HG03280 (cell line): ENCODE measurements around the gene CHST11.

Source experiments
- ATAC-seq: cut with Tn5 transposase; IDR thresholded peaks from one replicate; pipeline ENCODE4 v1.9.1; 2021; ENCODE audit warnings: mild to moderate bottlenecking, moderate library complexity; ENCODE audit not compliant: unreplicated experiment

CHST11 gene

DNA sequence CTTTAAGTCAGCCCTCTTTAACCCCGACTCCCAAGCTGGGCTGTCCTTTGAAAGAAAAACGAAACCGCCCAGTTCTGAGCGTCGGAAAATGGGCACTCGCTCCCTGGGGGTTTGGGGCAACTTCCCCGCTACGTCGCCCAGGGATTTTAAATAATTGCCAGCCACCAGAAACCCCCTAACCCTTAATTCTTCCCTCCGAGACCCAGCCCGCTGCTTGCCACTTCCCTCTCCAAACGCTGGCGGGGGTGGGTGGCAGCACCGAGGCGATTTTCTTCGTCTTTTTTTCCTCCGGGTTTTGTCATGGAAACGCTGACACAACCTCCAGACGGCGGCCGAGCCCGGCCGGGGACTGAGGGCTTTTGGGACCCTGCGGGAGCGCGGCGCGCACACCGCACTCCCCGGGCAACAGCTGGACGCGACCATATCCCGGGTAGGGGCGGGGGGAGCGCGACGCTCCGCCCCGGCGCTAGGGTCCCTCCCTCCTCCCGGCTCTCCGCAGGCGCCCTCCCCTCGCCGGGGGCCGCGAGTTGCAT is at the start of gene CHST11:
Gene CHST11, plus strand, starts transcription at position 532 of the 533 bp plus-strand sequence.
- ATAC-seq = peak; percentile 69

DNA sequence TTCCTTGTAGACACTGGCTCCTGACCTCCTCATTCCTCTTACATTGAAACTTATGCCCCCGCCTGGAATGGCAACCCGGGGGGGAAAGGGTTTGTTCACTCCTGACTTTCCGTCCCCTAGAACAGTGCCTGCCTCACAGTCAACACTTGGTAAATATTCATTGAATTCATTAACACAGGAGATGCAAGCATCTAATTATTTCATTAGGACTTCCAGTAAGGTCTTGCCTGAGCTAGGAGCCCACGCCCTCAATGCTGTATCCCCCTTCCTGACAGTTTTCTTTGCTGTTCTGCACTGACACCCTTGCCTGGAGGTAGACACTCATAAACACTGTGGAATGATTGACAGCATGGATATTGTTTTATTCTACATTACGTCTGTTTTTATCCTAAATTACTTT is 49.3 kb upstream of the CHST11 start:
- no peak for ATAC-seq

DNA sequence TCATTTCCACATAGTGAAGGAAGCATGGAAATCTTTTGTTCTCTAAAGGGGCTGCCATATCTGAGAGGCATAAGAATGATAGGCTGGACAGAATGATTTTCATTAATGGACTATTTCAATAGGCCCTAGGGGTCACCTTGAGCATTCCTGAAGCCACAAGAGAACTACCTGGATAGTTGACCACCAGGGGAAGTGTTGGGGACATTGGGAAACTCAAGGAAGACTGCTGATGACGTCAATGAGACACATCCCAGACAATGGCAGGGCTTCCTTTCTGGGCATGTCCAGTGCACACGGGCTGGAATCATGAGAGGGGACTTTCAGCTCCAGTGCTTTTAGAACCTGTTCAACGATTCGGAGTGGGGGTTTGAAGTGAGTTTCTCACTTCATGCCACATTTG is 48.8 kb upstream of the CHST11 start:
- no peak for ATAC-seq

DNA sequence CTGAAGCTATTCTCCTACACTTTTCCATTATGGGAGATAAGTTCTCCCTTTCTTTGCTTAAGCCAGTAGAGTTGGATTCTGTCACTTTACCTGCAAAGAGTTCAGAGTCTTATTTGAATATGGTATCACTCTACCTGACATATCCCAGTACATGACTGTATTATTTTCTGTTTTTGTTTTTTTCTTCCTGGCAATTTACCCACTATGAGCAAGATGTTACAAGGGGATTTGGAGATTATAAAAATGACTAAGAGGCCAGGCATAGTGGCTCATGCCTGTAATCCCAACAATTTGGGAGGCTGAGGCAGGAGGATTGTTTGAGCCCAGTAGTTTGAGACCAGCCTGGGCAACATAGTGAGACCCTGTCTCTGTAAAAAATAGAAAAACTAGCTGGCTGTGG is 46.4 kb upstream of the CHST11 start:
- no peak for ATAC-seq

DNA sequence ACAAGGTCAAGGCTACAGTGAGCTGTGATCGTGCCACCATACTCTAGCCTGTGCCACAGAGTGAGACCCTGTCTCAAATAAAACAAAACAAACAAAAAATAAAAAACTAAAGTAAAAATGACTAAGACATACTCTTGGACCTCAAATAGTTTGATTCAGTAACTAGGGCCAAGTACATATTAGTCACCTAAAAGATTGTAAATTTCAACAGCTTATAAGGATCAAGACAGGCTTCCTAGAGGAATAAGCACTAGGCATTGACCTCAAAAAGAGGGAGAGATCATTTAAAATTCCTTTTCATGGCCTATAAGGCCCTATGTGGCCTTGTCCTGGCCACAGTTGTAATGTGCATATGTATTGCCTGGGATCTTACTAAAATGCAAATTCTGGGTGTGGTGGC is 46.0 kb upstream of the CHST11 start:
- ATAC-seq = no peak

DNA sequence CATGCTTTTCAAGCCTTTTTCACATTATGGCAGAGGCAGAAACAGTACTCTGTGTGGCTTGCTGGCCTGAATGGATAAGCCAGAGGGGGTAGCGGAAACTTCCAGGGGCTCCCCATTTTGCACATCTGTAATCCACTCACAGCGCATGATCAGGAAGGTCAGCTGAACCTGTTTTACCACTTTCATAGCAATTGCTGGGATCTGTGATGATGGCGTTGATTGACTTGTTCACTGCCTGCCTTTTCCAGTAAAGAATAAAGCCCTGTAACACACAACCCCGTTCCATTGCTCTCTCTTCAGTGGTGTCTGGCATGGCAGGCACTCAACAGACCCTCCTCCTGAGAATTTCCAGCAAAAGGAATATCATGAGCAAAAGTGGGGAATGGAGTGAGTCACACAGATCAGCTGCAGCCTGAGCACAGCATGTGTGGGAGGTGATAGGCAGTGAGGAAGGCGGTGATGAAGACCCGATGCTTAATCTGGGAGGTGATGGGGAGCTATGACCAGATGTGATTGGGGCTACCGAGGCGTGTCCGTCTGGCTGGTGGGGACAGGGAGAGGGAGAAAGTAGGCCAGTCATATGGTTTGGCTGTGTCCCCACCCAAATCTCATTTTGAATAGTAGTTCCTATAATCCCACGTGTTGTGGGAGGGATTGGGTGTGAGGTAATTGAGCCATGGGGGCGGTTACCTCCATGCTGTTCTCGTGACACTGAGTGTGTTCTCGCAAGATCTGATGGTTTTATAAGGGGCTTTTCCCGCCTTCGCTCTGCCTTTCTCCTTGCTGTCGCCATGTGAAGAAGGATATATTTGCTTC is 44.7 kb upstream of the CHST11 start:
- ATAC-seq = no peak

DNA sequence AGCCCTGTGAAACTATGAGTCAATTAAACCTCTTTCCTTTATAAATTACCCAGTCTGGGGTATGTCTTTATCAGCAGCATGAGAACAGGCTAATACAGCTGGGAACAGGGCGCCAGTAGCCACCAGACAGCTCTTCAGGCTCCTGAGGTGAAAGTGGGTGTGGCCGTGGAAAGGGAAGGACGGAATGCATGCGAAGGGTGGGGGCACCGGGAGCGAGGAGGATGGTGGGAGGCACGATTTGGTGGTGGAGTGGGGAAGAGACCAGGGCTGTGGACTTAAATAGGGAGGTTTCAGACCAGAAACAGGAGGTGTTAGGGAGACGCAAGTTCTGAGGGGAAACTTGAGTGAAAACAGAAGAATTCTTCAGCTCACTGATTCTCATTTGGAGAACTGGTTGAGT is 44.1 kb upstream of the CHST11 start:
- ATAC-seq = no peak

DNA sequence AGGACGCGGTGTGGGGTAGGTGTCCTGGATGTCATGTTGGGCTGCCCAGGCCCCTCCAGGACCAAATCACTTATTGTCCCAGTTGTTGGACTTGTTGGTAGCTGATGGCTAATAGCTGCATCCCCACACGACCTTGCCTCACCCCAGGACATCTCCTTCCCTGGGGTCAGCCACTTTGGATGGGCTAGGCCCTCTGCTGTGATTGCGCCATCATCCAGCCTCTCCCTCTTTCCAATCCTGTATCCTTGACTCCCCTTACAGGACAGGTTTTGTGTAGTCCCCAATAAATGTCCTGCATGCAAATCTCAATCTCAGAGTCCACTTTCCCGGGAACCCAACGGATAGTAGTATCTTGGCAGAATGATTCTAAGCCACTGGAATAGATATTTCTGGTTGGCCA is 43.4 kb upstream of the CHST11 start:
- ATAC-seq = no peak

DNA sequence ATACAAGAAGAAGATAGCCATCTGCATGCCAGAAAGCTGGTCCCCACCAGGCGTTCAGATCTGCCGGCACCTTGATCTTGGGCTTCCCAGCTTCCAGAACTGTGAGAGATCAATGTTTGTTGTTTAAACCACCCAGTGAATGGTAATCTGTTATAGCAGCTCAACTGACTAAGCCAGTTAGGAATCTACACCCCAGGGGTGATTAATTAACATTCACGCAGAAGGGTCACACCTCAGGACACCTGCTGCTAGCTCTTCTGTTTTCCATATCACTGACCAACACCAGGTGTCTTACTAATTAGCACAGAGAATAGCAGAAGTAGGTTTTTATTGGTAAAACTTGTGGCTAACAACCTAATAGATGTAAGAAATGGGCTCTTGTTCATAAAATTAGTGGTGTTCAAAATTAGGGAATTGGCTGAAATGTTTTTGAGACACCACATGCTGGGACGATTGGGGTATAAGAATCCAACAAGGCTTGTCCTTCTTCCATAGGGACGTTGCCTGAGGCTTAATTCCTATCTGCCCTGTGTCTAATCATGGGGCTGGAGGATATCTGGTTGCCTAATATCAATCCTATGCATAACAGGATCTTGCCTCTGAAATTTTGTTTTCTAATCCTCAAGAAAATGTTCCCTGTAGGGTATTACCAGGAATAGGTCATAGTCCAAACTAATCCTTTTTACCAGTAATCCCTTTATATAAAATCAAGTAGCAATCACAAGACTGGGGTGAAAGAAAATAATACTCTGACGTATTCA is 42.0 kb upstream of the CHST11 start:
- no peak for ATAC-seq

DNA sequence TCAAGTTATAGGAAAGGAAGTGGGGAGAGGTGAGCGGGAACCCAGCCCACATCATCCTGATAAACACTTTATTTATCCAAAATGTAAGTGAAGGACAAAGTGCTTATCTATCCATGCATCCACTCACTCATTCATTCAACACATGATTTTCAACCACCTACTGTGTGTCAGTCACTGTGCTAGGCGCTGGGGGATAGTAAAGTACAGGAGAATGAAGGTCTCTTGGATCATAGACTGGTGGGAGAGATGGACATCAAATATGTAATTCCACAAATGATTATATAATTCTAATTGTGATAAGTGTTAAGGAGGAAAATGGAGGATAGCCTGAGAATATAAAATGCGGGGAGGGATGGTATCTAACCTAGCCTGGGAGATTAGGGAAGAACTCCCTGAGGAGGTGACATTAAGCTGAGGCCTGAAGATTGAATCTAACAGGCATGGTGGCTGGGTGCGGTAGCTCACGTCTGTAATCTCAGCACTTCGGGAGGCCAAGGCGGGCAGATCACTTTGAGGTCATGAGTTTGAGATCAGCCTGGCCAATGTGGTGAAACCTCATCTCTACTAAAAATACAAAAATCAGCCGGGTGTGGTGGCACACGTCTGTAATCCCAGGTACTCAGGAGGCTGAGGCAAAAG is 41.3 kb upstream of the CHST11 start:
- ATAC-seq = no peak

DNA sequence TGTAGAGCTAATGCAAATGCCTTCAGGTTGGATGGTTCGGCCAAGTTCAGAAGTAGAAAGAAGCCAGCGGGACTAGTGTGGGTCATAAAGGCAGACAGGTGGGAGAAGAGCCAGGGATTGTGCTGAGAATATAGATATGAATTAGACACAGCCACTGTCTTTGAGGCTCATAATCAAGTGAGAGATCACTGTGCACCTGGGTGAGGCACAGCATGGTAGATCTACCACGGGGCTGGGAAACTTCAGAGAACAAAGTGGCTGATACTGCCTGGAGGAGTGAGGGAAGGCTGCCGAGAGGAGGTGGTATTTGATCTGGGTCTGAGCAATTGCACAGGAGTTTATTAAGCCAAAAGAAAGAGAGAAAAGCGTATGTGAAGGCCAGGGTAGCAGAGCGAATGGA is 40.6 kb upstream of the CHST11 start:
- ATAC-seq = no peak

DNA sequence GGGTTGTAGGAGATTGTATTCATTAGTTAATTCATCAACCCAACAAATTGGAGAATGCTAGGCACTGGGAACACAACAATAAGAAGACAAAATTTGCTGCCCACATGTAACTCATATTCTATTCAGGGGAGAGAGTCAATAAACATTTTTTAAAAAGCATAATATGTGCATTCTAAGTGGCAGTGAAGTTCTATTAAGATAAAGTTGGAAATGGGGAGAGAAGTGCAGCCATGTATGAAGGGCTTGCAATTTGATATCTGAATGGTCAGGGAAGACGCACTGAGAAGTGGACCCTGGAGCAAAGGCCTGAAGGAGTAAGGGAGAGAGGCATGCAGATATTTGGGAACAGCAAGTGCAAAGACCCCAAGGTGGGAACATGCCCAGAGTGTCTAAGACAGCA is 40.2 kb upstream of the CHST11 start:
- no peak for ATAC-seq

DNA sequence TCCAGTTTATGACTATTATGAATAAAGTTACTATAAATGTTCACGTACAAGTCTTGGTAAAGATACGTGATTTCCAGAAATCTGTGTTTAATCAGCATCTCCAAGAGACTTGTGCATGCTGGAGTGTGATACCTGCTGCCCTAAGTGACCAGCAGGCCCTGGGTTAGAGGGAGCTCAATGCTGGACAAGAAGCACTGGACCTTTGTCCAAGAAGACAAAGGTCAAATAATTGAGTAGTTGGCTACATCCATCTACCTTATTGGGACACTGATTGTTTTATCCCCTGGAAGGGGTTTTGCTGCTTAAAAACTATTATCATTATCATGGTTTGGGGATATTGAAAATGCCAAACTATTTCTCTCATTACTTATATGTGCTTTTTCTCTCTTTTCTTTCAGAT is 37.0 kb upstream of the CHST11 start:
- no peak for ATAC-seq

DNA sequence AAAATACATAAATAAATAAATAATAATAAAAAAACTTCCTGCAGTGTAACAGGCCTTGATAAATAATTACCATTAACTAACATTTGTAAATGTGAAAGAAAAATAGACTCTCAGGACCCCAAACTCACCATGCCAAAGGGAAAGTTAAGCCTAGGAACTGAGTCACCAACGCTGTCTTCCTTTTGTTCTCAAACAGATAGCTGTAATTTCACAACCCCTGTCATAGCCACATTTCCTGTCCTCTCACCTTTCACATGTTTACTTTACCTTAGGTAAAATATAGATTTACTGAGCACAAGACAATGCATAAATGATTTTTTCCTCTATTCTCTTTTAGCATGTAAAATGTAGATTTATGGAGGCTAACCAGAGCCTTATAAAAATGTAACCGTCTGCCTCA is 35.9 kb upstream of the CHST11 start:
- ATAC-seq = no peak

DNA sequence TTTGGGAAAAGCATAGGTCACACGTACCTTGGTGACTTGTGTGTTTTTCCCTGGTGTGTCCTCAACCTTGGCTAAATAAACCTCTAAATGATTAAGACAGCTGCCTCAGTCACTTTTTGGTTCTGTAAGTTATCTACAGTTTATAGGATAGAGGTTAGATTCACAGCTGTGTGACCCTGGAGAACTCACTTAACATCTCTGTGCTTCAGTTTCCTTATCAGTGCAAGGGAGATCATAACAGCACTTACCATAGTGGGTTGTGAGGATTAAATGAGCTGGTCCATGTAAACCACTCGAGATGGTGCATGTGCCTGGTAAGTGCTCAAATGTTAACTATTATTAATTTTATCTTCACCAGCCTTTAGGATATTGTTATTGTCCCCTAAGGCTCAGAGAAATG is 35.4 kb upstream of the CHST11 start:
- no peak for ATAC-seq

DNA sequence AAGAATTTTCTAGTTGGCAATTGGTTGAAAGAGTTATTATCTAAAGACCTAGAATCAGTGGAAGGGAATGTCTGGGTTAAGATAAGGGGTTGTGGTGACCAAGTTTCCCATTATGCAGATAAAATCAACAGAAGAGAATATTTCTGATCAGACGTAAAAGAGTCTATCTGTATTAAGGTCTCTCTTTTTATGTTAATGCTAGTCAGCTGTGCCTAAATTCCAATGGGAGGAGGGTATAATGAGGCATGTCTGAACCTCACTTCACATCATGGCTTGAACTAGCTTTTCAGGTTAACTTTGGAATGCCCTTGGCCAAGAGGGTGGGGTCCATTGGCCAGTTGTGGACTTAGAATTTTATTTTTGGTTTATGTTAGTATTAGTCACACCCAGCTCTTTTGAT is 34.3 kb upstream of the CHST11 start:
- ATAC-seq = no peak

DNA sequence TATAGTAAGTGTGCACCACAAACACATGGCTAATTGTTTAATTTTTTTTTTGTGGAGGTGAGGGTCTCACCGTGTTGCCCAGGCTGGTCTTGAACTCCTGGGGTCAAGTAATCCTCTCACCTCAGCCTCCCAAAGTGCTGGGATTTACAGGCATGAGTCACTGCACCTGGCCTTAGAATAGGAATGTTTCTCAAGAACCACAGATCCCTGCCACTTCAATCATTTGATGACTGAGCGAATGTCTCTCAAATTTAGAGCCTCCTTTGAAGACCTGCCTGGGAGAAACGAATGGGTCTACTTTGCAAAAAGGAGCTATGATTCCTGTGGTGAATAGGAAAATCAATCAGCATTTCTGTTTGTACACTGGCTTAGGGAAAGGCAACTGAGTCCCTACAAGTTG is 33.5 kb upstream of the CHST11 start:
- no peak for ATAC-seq

DNA sequence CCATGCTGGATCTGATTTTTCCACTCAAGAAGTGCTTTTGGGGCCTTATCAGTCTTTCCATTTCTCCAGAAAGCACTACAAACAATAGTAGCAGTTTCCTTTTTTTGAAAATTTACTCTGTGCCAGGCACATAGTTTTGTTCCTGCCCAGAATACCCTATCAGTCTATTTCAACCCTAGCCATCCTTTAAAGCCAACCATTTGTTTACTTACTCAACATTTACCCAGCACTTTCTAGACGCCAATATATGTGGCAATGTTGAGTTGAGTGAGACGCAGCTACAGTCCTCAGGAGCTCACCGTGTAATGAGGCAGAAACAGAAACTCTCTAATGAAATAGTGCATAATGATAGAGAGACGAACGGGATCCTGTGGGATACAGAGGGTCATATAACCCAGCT is 32.9 kb upstream of the CHST11 start:
- ATAC-seq = no peak

DNA sequence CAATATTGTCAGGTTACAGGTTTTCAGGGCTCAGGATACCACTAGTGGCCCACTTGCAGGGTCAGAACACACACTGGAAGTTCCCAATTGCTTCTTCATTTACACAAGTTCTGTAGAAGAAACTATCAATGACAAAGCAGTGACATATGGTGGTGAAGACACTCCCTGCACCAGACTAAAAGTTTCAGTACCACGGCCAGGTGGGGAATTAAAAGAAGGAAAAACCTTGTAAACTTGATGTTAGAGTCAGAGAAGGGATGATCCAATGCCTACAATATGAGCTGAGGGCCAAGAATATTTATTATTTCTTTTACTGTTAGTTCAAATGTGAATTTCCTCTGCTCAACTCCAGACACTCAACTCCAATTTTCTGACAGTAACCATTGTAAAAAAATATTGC is 31.8 kb upstream of the CHST11 start:
- no peak for ATAC-seq

DNA sequence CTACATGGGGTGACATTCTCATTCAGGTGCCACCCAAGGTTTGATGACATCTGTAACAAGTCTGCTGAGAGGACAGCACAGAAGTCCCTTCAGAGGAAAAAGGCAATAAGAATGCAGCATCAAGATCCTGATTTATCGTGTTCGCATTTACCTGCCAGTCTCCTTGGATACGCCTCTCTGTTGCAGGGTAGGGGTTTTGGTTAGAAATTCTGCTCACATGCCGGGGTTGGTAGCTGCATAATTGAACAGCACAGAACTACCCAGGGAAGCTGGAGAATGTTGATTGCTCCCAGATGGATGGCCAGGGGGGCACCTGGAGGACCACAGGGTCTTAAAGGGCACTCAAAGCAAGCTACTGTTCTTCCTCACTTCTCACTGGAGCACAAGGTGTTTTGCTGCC is 31.1 kb upstream of the CHST11 start:
- ATAC-seq = no peak

DNA sequence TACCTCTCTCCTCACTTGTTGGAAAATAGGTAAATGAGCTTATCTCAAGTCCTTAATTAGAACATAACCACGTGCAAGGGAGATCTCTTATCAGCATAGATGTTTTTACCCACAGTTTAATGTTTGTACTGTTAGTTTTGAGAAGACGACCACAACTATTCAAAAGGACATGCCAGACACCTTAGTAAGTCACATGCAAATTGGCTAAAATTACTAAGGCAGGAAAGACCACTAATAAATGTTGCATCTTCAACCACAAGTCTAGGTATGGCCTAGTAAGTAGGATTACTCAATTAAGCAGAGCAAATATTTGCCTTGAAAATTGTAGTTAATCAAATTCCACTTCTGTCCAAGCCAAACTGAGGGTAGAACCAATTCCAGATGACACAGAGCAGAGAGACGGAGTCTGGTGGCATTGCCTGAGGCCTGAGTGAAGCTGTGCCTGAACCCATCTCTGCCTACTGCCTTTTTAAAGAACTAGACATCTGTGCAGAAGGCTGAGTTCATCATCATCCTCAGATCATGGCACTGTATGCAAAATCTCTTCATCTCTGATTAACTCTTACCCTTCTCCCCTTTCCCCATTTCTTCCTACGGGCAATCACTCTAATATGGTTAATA is 29.7 kb upstream of the CHST11 start:
- no peak for ATAC-seq
